Measurements from ENCODE around the gene A4GNT.
"Not testable (repeated sequence)": the region's sequence is repeated elsewhere in the genome, so short reads cannot be mapped to it uniquely, and the experiment has no call there.

A4GNT gene

DNA sequence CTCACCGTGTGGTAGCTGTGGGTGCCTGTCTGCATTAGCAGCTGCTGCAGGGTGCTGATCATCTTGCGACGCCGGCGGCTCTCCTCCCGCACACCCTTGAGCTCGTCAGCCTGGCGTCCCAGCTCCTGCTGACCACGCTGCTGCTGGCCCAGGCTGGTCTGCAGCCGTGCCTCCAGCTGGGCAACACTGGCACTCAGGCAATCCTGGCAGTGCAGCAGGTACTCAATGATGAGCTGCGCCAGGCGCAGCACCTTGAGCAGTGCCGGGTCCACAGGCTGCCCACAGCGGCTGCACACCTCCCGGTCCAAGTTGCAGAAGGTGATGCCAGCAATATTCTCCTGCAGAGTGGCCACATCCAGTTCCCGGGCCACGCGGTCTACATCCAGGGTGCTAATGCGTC, 28.7 kb downstream of the A4GNT start:
- H3K4me1 ChIP-seq (ENCODE audit: insufficient read depth, insufficient read length), result no peaks in the 10 kb centered on the region
- H3K9ac ChIP-seq (ENCODE audit: insufficient read length, low read depth), result no peak overlapping the region
- peaks cover 66% of the 10 kb centered on the region for H3K36me3 ChIP-seq (ENCODE audit: insufficient read depth, insufficient read length, low read length)
- no peaks in the 10 kb centered on the region for H3K9me3 ChIP-seq (ENCODE audit: insufficient read depth, low read length)
- no peaks in the 10 kb centered on the region for H3K27me3 ChIP-seq (ENCODE audit: insufficient read depth, insufficient read length)
- DNase-seq (ENCODE audit: low read depth, low spot score), result no peak
- TF ChIP-seq SUZ12 (IDR thresholded peaks at IDR 0.05; ENCODE audit: extremely low read depth, insufficient read depth, insufficient read length), result no peak
- no peak for TF ChIP-seq YY1 (IDR thresholded peaks at IDR 0.05; ENCODE audit: insufficient read depth, insufficient read length)
- TF ChIP-seq ZNF274 (IDR thresholded peaks at IDR 0.05; ENCODE audit: low read depth, low read length), result no peak
- H3K4me3 ChIP-seq (ENCODE audit: insufficient read length, low read depth), result no peak overlapping the region

DNA sequence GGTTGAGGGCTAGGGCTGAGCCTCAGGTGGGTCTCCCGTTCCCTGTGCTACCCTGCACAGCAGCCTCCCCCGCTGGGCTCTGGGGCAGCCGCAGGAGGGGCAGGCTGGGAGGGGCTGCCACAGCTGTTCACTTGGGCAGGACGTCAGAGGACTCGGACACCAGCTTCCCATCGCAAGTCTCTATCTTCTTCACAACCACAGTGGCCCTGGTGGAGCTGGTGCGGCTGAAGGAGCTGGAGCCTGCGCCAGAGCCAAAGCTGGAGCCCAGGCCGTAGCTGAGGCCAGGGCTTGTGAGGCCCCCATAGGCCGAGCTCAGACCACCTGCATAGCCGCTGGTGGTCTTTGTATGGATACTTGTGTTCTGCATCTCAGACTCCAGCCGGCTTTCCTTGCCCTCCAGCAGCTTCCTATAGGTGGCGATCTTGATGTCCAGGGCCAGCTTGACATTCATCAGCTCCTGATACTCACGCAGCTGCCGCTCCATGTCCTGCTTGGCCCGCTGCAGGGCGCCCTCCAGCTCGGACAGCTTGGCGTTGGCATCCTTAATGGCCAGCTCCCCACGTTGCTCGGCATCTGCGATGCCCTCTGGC, 30.7 kb downstream of the A4GNT start:
- not testable (repeated sequence) for H3K9me3 ChIP-seq (ENCODE audit: insufficient read depth, low read length); H3K9ac ChIP-seq (ENCODE audit: insufficient read length, low read depth); H3K4me1 ChIP-seq (ENCODE audit: insufficient read depth, insufficient read length); H3K4me3 ChIP-seq (ENCODE audit: insufficient read length, low read depth); H3K27me3 ChIP-seq (ENCODE audit: insufficient read depth, insufficient read length); DNase-seq (ENCODE audit: low read depth, low spot score)
- H3K36me3 ChIP-seq (ENCODE audit: insufficient read depth, insufficient read length, low read length), result peaks cover 73% of the 10 kb centered on the region

DNA sequence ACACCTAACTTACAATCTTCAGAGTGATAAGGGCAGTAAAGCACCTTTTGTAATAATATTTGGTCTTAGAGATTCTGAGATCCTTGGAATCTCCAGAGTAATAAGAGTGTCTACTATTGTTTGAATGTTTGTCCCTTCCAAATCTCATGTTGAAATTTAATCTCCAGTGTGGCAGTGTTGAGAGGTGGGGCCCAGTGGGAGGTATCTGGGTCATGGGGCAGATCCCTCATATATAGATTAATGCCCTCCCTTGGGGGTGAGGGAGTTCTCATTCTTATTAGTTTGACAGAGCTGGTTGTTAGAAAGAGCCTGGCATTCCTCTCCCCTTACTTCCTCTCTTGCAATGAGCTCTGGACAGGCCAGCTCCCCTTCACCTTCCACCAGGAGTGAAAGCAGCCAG, 32.8 kb downstream of the A4GNT start:
- no peaks in the 10 kb centered on the region for H3K27me3 ChIP-seq (ENCODE audit: insufficient read depth, insufficient read length)
- no peak overlapping the region for H3K9ac ChIP-seq (ENCODE audit: insufficient read length, low read depth)
- peaks cover 77% of the 10 kb centered on the region for H3K36me3 ChIP-seq (ENCODE audit: insufficient read depth, insufficient read length, low read length)
- no peak overlapping the region for H3K4me3 ChIP-seq (ENCODE audit: insufficient read length, low read depth)
- H3K9me3 ChIP-seq (ENCODE audit: insufficient read depth, low read length), result no peaks in the 10 kb centered on the region
- no peaks in the 10 kb centered on the region for H3K4me1 ChIP-seq (ENCODE audit: insufficient read depth, insufficient read length)
- no peak for DNase-seq (ENCODE audit: low read depth, low spot score)
- TF ChIP-seq SUZ12 (IDR thresholded peaks at IDR 0.05; ENCODE audit: extremely low read depth, insufficient read depth, insufficient read length) (no peak), ZNF274 (IDR thresholded peaks at IDR 0.05; ENCODE audit: low read depth, low read length) (no peak), YY1 (IDR thresholded peaks at IDR 0.05; ENCODE audit: insufficient read depth, insufficient read length) (no peak)

- no peak for DNase-seq (ENCODE audit: low read depth, low spot score)
- H3K4me3 ChIP-seq (ENCODE audit: insufficient read length, low read depth), result no peak overlapping the region
- H3K27me3 ChIP-seq (ENCODE audit: insufficient read depth, insufficient read length), result no peaks in the 10 kb centered on the region
- no peak overlapping the region for H3K9ac ChIP-seq (ENCODE audit: insufficient read length, low read depth)
- H3K9me3 ChIP-seq (ENCODE audit: insufficient read depth, low read length), result peaks cover 10% of the 10 kb centered on the region
- peaks cover 74% of the 10 kb centered on the region for H3K36me3 ChIP-seq (ENCODE audit: insufficient read depth, insufficient read length, low read length)
- H3K4me1 ChIP-seq (ENCODE audit: insufficient read depth, insufficient read length), result no peaks in the 10 kb centered on the region
- TF ChIP-seq YY1 (IDR thresholded peaks at IDR 0.05; ENCODE audit: insufficient read depth, insufficient read length) (no peak), ZNF274 (IDR thresholded peaks at IDR 0.05; ENCODE audit: low read depth, low read length) (no peak), SUZ12 (IDR thresholded peaks at IDR 0.05; ENCODE audit: extremely low read depth, insufficient read depth, insufficient read length) (no peak)
Observed at GRCh38 chr3:138097192-138098172, 34.7 kb downstream of the A4GNT start.

DNA sequence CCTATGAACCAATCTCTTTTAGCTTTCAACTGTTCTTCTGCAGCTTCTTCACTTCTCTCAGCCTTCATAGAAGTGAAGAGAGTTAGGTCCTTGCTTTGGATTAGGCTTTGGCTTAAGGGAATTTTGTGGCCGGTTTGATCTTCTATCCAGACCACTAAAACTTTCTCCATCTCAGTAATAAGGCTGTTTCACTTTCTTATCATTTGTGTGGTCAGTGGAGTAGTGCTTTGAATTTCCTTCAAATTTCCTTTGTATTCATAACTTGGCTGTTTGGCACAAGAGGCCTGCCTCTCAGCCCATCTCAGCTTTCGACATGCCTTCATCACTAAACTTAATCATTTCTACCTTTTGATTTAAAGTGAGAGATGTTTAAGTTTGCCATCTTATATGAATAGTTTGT, 38.5 kb downstream of the A4GNT start:
- no peak for TF ChIP-seq SUZ12 (IDR thresholded peaks at IDR 0.05; ENCODE audit: extremely low read depth, insufficient read depth, insufficient read length)
- no peak for TF ChIP-seq ZNF274 (IDR thresholded peaks at IDR 0.05; ENCODE audit: low read depth, low read length)
- TF ChIP-seq YY1 (IDR thresholded peaks at IDR 0.05; ENCODE audit: insufficient read depth, insufficient read length), result no peak
- Histone ChIP-seq H3K4me1 (ENCODE audit: insufficient read depth, insufficient read length) (no peaks in the 10 kb centered on the region), H3K27me3 (ENCODE audit: insufficient read depth, insufficient read length) (no peaks in the 10 kb centered on the region), H3K9ac (ENCODE audit: insufficient read length, low read depth) (no peak overlapping the region), H3K36me3 (ENCODE audit: insufficient read depth, insufficient read length, low read length) (peaks cover 63% of the 10 kb centered on the region), H3K9me3 (ENCODE audit: insufficient read depth, low read length) (peaks cover 10% of the 10 kb centered on the region), H3K4me3 (ENCODE audit: insufficient read length, low read depth) (no peak overlapping the region)
- no peak for DNase-seq (ENCODE audit: low read depth, low spot score)

DNA sequence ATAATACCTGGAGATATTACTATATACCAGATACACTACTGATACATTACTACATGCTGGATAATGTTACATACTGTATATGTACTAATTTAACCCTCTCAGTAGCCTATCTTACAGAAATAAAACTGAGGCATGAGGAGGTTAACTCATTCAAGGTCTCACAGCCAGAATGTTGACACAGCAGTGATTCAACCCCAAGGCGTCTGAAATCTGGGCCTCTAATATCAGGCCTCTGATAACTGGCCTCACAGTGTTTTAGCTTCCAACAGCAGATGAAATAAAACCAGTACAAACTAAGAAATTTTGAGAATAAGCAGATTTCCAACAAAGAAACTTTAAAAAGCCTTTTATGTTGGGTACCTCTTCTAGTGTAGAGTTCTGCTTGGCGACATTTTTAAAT, 40.2 kb downstream of the A4GNT start:
- no peak overlapping the region for H3K4me3 ChIP-seq (ENCODE audit: insufficient read length, low read depth)
- no peaks in the 10 kb centered on the region for H3K4me1 ChIP-seq (ENCODE audit: insufficient read depth, insufficient read length)
- H3K9ac ChIP-seq (ENCODE audit: insufficient read length, low read depth), result no peak overlapping the region
- no peak for DNase-seq (ENCODE audit: low read depth, low spot score)
- H3K9me3 ChIP-seq (ENCODE audit: insufficient read depth, low read length), result peaks cover 10% of the 10 kb centered on the region
- TF ChIP-seq ZNF274 (IDR thresholded peaks at IDR 0.05; ENCODE audit: low read depth, low read length), result no peak
- TF ChIP-seq YY1 (IDR thresholded peaks at IDR 0.05; ENCODE audit: insufficient read depth, insufficient read length), result no peak
- no peak for TF ChIP-seq SUZ12 (IDR thresholded peaks at IDR 0.05; ENCODE audit: extremely low read depth, insufficient read depth, insufficient read length)
- no peaks in the 10 kb centered on the region for H3K27me3 ChIP-seq (ENCODE audit: insufficient read depth, insufficient read length)
- H3K36me3 ChIP-seq (ENCODE audit: insufficient read depth, insufficient read length, low read length), result peaks cover 69% of the 10 kb centered on the region

DNA sequence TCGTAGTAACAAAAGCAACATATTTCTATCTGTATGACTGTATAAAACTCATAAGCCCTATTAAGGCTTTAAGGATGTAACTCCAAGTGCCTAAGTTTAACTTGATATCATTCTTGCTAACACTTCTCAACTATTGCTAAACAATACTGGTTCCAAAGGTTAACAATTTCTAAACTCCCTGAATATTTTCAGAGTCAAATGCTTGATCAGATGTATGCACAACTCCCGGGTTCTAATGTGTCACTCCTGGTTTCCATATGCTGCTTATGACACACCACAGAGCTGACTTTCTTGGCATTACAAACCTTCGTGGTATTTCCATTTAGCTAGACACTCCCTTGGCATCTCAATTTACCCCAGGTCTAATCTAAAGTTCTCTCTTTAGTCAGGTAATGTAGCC, 43.1 kb downstream of the A4GNT start:
- H3K36me3 ChIP-seq (ENCODE audit: insufficient read depth, insufficient read length, low read length), result peaks cover 62% of the 10 kb centered on the region
- no peak overlapping the region for H3K9ac ChIP-seq (ENCODE audit: insufficient read length, low read depth)
- DNase-seq (ENCODE audit: low read depth, low spot score), result no peak

GRCh38 chr3:138085745-138086144, 46.4 kb downstream of the A4GNT start:
- not testable (repeated sequence) for H3K4me1 ChIP-seq (ENCODE audit: insufficient read depth, insufficient read length); H3K27me3 ChIP-seq (ENCODE audit: insufficient read depth, insufficient read length); H3K9me3 ChIP-seq (ENCODE audit: insufficient read depth, low read length); DNase-seq (ENCODE audit: low read depth, low spot score); H3K4me3 ChIP-seq (ENCODE audit: insufficient read length, low read depth); H3K9ac ChIP-seq (ENCODE audit: insufficient read length, low read depth)
- H3K36me3 ChIP-seq (ENCODE audit: insufficient read depth, insufficient read length, low read length), result peaks cover 68% of the 10 kb centered on the region

More for the DNA sequence above, 43.1 kb downstream of the A4GNT start:
- Histone ChIP-seq H3K27me3 (ENCODE audit: insufficient read depth, insufficient read length) (no peaks in the 10 kb centered on the region), H3K4me3 (ENCODE audit: insufficient read length, low read depth) (no peak overlapping the region), H3K4me1 (ENCODE audit: insufficient read depth, insufficient read length) (no peaks in the 10 kb centered on the region), H3K9me3 (ENCODE audit: insufficient read depth, low read length) (peaks cover 10% of the 10 kb centered on the region)
- no peak for TF ChIP-seq YY1 (IDR thresholded peaks at IDR 0.05; ENCODE audit: insufficient read depth, insufficient read length)
- TF ChIP-seq ZNF274 (IDR thresholded peaks at IDR 0.05; ENCODE audit: low read depth, low read length), result no peak
- no peak for TF ChIP-seq SUZ12 (IDR thresholded peaks at IDR 0.05; ENCODE audit: extremely low read depth, insufficient read depth, insufficient read length)
